H54 (cell line): ENCODE results near the gene IL22RA1.

Experiments used
- DNase-seq: peaks from one replicate; pipeline ENCODE4 v3.0.0; 2011; ENCODE audit warnings: low spot score, mixed read lengths; ENCODE audit not compliant: insufficient read length
- FAIRE-seq: peaks from 3 replicates; lab custom pipeline; 2011; peaks lifted over from hg19 to GRCh38; lab: Jason Lieb, UNC
- POLR2A ChIP-seq: IDR thresholded peaks from 2 replicates; pipeline ENCODE4 v1.6.1; 2011; ENCODE audit warnings: low read depth, mild to moderate bottlenecking, low read length

Gene IL22RA1

GRCh38 chr1:24142546-24143534, at the start of gene IL22RA1:
Gene IL22RA1, minus strand, starts transcription at chr1:24143140. Its CDS starts 58 bp downstream, at chr1:24143082.
- peak; percentile 33; the same call in 1 of the 2 replicates for TF ChIP-seq POLR2A
- DNase-seq (peak; percentile 33), FAIRE-seq (no peak)

- FAIRE-seq (no peak), DNase-seq (peak; percentile 59)
- no peak for TF ChIP-seq POLR2A
Measured at GRCh38 chr1:24191860-24192259, 48.9 kb upstream of the IL22RA1 start.

DNA sequence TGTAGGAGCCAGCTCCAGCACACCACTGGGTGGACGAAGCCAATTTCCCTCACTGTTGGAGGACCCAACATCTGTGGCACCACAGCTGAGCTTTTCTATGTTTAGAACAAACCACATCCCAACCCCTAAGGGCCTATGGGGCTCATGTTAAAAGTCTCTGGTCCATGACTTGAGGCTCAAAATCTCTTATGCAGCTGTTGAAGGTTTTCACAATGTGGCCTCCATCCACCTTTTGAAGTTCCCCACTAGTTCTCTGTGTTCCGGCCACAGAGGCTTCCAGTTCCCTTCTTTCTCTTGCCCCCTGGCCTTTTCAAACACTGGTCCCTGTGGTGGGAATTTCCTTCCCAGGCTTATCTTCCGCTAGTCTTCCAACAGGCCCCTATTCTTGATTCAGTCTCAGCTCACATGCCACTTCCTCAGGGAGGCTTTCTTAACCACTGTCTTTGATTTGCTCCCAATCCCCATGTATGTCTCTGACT, 48.1 kb upstream of the IL22RA1 start:
- no peak for TF ChIP-seq POLR2A
- FAIRE-seq, result no peak
- DNase-seq, result no peak

DNA sequence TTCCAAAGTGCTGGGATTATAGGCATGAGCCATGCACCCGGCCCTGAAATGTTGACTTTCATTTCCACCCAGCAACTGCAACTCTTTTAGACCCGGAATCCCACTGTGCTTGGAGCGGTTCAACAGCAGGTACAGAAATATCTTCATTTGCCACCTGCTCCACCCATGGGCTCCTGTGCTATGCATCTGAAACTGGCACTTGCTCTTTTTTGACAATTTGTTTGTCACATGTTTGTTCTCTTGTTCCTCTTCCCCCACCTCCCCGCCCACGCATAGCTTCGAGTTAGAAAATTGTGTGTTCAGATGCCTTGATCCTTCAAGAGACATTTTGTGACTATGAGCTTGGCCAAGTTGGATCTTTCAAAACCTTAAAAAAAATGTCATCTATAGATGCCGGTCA, 46.6 kb upstream of the IL22RA1 start:
- no peak for TF ChIP-seq POLR2A
- FAIRE-seq, result no peak
- DNase-seq, result no peak

DNA sequence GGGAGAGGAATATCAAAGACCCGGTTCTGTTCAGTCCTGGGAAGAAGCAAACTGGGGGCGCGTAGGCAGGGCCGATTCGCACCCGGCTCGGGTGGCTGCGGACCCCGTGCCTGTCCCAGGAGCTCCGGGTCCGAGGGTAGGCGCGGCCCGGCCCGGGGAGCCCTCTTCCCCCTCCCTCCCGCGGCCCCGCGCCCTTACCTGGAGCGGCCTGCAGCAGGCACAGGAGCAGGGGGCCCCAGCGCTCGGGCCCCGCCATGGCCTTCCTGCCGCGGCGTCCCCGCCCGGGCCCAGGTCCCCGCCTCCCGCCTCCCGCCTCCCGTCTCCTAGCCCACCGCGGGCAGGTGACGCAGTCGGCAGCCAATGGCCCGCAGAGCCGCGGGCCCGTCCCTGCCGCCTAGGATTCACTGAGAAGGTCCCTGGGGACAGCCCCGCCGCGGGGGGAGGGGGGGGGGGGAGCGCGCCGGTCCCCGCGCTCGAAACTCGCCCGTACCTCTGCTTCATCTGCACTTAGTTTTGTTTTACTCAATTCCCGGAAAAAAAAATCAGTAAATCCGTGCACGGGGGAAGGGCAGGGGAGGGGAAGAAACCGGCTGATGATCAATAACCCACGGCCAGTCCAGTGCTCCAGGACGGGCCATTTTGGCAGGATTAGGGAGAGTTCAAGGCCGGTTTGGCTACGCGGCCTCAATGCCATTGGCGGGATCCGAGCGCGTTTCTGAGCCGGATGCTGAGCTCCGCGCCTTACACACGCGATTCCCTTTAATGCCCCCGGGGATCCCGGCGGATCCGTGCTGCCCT, 44.3 kb upstream of the IL22RA1 start, which contains the start of gene IFNLR1:
Gene IFNLR1, minus strand, starts transcription at position 297 of the 798 bp plus-strand sequence. Its CDS starts 41 bp downstream, at position 256.
- FAIRE-seq, result no peak
- no peak for TF ChIP-seq POLR2A
- DNase-seq, result no peak

- FAIRE-seq (no peak), DNase-seq (no peak)
- TF ChIP-seq POLR2A, result no peak
Measured at GRCh38 chr1:24186711-24186992, 43.7 kb upstream of the IL22RA1 start.

GRCh38 chr1:24186031-24186710, 43.2 kb upstream of the IL22RA1 start:
- DNase-seq, result no peak
- no peak for TF ChIP-seq POLR2A
- no peak for FAIRE-seq

DNA sequence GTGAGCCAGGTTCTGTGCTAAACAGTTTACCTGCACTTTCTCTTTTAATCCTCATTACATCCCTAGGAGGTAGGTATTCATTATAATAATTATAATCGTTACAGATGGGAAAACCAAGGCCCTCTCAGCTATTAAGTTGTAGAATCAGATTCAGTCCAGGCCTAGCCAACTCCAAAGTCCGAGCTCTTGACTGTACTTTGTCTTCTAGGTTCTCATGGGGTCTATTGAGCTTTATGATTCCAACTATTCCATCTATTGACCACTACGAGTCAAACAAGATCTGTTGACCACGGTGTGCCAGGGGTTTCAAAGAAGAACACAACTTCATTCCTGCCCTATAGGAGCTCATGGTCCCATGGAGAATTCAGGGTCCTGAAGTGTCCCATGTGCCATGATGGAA, 42.1 kb upstream of the IL22RA1 start:
- no peak for FAIRE-seq
- TF ChIP-seq POLR2A, result no peak
- DNase-seq, result no peak

DNA sequence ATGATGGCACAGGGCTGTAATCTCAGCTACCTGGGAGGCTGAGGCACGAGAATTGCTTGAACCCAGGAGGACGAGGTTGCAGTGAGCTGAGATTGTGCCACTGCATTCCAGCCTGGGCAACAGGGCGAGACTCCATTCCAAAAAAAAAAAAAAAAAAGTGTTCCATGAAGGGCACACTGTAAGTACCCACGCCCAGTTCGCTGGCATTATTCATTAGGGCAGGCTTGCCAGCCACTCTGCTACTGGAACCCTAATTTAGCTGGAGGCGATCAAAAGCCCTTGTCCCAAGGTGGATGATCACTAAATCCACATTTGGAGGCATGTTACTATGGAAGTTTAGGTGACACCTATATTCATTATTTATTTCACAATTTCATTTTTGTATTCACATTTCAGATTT, 39.1 kb upstream of the IL22RA1 start:
- no peak for TF ChIP-seq POLR2A
- FAIRE-seq, result no peak

GRCh38 chr1:24181619-24182018, 38.7 kb upstream of the IL22RA1 start:
- DNase-seq, result no peak
- no peak for TF ChIP-seq POLR2A
- FAIRE-seq, result no peak

More for the DNA sequence above, 39.1 kb upstream of the IL22RA1 start:
- no peak for DNase-seq

- no peak for DNase-seq
- TF ChIP-seq POLR2A, result no peak
- FAIRE-seq, result no peak
Measured at GRCh38 chr1:24180676-24181075, 37.7 kb upstream of the IL22RA1 start.

- DNase-seq, result no peak
- FAIRE-seq, result no peak
- no peak for TF ChIP-seq POLR2A
Measured at GRCh38 chr1:24179251-24179840, 36.4 kb upstream of the IL22RA1 start.

GRCh38 chr1:24178407-24178806, 35.5 kb upstream of the IL22RA1 start:
- DNase-seq (no peak), FAIRE-seq (no peak)
- no peak for TF ChIP-seq POLR2A
